ENCODE data around the gene ARHGAP6. TPM values are rescaled to one million over a fixed set of nuclear protein-coding genes. Genes with fewer than 3 reads are reported as not detected.

The ARHGAP6 gene
- total and polyA plus RNA-seq, 9 of the 15 experiments (the other 6 are each of a cell fraction or from before 2014, with no cell fraction given), result 12.5 to 63.6 (median 41.8) TPM

DNA sequence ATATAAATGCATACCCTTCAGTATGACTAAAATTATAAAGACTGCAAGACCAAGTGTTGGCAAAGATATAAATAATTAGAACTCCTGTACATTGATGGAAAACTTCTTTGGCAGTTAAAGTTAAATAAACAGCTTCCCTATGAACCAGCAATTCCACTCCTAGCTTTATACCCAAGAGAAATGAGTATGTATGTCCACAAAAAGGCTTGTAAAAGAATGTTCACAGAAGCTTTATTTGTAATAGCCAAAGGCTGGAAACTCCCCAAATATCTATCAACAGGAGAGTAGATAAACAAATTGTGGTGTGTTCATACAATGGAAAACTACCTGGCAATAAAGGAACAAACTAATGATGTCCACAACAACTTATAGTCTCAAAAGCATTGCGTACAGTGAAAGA, 187.7 kb downstream of the ARHGAP6 start:
- peak overlapping the region; percentile 10; the same call in 1 of the 2 replicates for H2AFZ ChIP-seq (ENCODE audit: low read depth, low read length)
- H3K9me1 ChIP-seq (ENCODE audit: control insufficient read depth, insufficient read depth, low read length), result peaks cover 3% of the 10 kb centered on the region
- H3K27me3 ChIP-seq (ENCODE audit: control insufficient read depth in 2 of 2, insufficient read depth in 2 of 2, low read length in 2 of 2), result no peaks in the 10 kb centered on the region
- peaks cover 0 to 6% of the 10 kb centered on the region in 2 experiments; a peak in 3 of 5 replicates for H3K4me1 ChIP-seq (replicated peaks in 1 of 2; ENCODE audit: control insufficient read depth in 2 of 2, insufficient read depth in 2 of 2, low read length in 2 of 2)
- no TSS peak for BruUV-seq (replicated peaks)
- DNase-seq (ENCODE audit: extremely low read depth in 1 of 4, low spot score in 3 of 4) (no peak), FAIRE-seq (no peak), ATAC-seq (no peak)
- in situ Hi-C loops (cut with MboI) (no loop called here), intact Hi-C loops (cut with micrococcal nuclease) (no loop called here)
- 92% methylated on average over 1 of the region's 1 CpG for WGBS (ENCODE audit: insufficient coverage, low coverage, missing lambda C conversion rate)
- H3K27ac ChIP-seq (ENCODE audit: extremely low read depth, low read depth, low read length), result no peak overlapping the region
- H3K36me3 ChIP-seq (ENCODE audit: control insufficient read depth, insufficient read depth, low read length), result no peaks in the 10 kb centered on the region
- H3K79me2 ChIP-seq (ENCODE audit: control insufficient read depth, insufficient read depth, low read length), result no peaks in the 10 kb centered on the region
- H3K9ac ChIP-seq (ENCODE audit: insufficient read depth in 1 of 2, low read depth in 2 of 2, low read length in 2 of 2), result no peak overlapping the region
- H3K4me2 ChIP-seq (ENCODE audit: insufficient read depth, low read length), result no peak overlapping the region
- H4K20me1 ChIP-seq (replicated peaks; ENCODE audit: control insufficient read depth, insufficient read depth, low read length), result no peaks in the 10 kb centered on the region
- H3K9me3 ChIP-seq (replicated peaks; ENCODE audit: control insufficient read depth, insufficient read depth, low read depth, low read length), result no peaks in the 10 kb centered on the region
- CTCF ChIA-PET (ENCODE audit: low intra/inter-chr PET ratio), result no interaction called here
- TF ChIP-seq OTX1 (CRISPR knock-in tag; IDR thresholded peaks at IDR 0.05) (no peak), NCOR1 (IDR thresholded peaks at IDR 0.05) (no peak), NCOA6 (IDR thresholded peaks at IDR 0.05) (no peak), ZNF778 (CRISPR knock-in tag; IDR thresholded peaks at IDR 0.05) (no peak), SMAD1 (IDR thresholded peaks at IDR 0.05; ENCODE audit: low read depth, low read length, partially characterized antibody) (no peak), HIVEP1 (CRISPR knock-in tag; IDR thresholded peaks at IDR 0.05) (no peak), XRCC5 (IDR thresholded peaks at IDR 0.05; ENCODE audit: low read depth, low read length) (no peak), TSC22D4 (tag; IDR thresholded peaks at IDR 0.05) (no peak), THRAP3 (IDR thresholded peaks at IDR 0.05; ENCODE audit: borderline replicate concordance) (no peak), CBX1 (IDR thresholded peaks at IDR 0.05; ENCODE audit: low read depth) (no peak), HMG20A (CRISPR knock-in tag; conservative IDR thresholded peaks at IDR 0.05) (no peak), RBM14 (IDR thresholded peaks at IDR 0.05; ENCODE audit: borderline replicate concordance, insufficient read depth, low read depth, low read length) (no peak)
- TF ChIP-seq, protein P1, sequence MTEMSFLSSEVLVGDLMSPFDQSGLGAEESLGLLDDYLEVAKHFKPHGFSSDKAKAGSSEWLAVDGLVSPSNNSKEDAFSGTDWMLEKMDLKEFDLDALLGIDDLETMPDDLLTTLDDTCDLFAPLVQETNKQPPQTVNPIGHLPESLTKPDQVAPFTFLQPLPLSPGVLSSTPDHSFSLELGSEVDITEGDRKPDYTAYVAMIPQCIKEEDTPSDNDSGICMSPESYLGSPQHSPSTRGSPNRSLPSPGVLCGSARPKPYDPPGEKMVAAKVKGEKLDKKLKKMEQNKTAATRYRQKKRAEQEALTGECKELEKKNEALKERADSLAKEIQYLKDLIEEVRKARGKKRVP (CRISPR knock-in tag; IDR thresholded peaks at IDR 0.05), result no peak
- TF ChIP-seq, protein P2, sequence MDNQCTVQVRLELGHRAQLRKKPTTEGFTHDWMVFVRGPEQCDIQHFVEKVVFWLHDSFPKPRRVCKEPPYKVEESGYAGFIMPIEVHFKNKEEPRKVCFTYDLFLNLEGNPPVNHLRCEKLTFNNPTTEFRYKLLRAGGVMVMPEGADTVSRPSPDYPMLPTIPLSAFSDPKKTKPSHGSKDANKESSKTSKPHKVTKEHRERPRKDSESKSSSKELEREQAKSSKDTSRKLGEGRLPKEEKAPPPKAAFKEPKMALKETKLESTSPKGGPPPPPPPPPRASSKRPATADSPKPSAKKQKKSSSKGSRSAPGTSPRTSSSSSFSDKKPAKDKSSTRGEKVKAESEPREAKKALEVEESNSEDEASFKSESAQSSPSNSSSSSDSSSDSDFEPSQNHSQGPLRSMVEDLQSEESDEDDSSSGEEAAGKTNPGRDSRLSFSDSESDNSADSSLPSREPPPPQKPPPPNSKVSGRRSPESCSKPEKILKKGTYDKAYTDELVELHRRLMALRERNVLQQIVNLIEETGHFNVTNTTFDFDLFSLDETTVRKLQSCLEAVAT (IDR thresholded peaks at IDR 0.05), result no peak
- TF ChIP-seq, protein P3, sequence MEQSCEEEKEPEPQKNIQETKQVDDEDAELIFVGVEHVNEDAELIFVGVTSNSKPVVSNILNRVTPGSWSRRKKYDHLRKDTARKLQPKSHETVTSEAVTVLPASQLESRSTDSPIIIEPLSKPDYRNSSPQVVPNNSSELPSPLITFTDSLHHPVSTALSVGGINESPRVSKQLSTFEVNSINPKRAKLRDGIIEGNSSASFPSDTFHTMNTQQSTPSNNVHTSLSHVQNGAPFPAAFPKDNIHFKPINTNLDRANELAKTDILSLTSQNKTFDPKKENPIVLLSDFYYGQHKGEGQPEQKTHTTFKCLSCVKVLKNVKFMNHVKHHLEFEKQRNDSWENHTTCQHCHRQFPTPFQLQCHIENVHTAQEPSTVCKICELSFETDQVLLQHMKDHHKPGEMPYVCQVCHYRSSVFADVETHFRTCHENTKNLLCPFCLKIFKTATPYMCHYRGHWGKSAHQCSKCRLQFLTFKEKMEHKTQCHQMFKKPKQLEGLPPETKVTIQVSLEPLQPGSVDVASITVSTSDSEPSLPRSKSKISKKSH (CRISPR knock-in tag; IDR thresholded peaks at IDR 0.05), result no peak
- H3K4me3 ChIP-seq, result no peak overlapping the region
- POLR2A ChIA-PET, result interaction anchor here (1.2 kb wide), 1 partner anchor 17 kb away, joined by 5 read pairs; no protein-coding TSS in a partner anchor
